ENCODE results near the gene RASSF4. TPM values are rescaled to one million over a fixed set of nuclear protein-coding genes. Genes with fewer than 3 reads are reported as not detected.

The RASSF4 gene
- total RNA-seq, 2 experiments from 2014 or later: 1.1 to 2.2 TPM

DNA sequence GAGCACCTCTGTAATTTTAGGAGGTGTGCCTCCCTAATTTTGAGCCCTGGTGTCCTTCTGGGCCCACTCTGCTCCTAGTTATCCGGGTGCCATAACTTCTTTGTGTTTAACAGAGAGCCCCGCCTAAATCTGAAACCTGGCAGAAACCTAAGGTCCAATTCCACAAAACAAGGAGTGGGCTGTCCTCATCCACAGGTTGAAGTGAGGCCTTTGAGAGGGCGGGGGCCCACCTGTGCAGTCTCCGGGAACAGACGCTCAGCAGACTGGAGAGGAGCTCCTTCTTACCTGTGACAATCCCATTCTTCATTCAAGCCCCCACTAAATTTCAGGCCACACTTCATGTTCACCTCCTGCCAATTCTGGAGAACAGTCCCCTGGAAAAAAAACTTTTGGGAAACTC is 37.6 kb upstream of the RASSF4 start:
- DNase-seq: no peak
- Mint-ChIP-seq H3K4me3 (no peak overlapping the region), H3K9me3 (peaks cover 4% of the 10 kb centered on the region), H3K36me3 (ENCODE audit: low read depth) (no peaks in the 10 kb centered on the region), H3K4me1 (ENCODE audit: low read depth) (no peaks in the 10 kb centered on the region), H3K27me3 (ENCODE audit: low read depth) (no peaks in the 10 kb centered on the region), H3K27ac (no peak overlapping the region)
- CTCF ChIA-PET: interaction anchor here (1.5 kb wide), 1 partner anchor 11 kb away, joined by 3 read pairs; no protein-coding TSS in a partner anchor
- intact Hi-C loops (cut with micrococcal nuclease): no loop called here

- Mint-ChIP-seq H3K27ac (no peak overlapping the region), H3K36me3 (ENCODE audit: low read depth) (no peaks in the 10 kb centered on the region), H3K4me3 (no peak overlapping the region), H3K9me3 (peaks cover 2% of the 10 kb centered on the region), H3K4me1 (ENCODE audit: low read depth) (no peaks in the 10 kb centered on the region), H3K27me3 (ENCODE audit: low read depth) (no peaks in the 10 kb centered on the region)
- CTCF ChIA-PET: interaction anchor here (0.8 kb wide), 1 partner anchor 9 kb away, joined by 3 read pairs; no protein-coding TSS in a partner anchor
- DNase-seq: no peak
- intact Hi-C loops (cut with micrococcal nuclease): no loop called here
Measured at GRCh38 chr10:44922796-44923545, 36.6 kb upstream of the RASSF4 start.

DNA sequence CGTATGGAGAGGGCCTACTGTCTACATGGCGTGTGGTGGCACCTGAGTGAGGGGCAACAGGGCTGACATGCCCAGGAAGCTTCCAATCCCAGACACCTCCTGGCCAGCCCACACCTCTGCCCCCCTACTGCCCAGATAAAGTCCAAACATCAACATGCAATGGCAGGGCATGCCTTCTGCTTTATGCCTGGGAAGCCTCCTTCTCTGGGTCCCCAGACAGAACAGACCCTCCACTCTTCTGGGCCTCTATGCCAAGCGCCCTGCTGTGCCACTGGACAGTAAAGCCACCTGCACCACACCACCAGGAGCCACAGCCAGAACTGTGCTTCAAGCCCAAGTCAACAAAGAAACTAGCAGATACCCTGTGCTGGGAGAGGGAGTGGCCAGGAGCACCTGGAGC is 36.0 kb upstream of the RASSF4 start:
- Mint-ChIP-seq H3K4me1 (ENCODE audit: low read depth) (no peaks in the 10 kb centered on the region), H3K4me3 (no peak overlapping the region), H3K9me3 (no peaks in the 10 kb centered on the region), H3K36me3 (ENCODE audit: low read depth) (no peaks in the 10 kb centered on the region), H3K27me3 (ENCODE audit: low read depth) (no peaks in the 10 kb centered on the region), H3K27ac (no peak overlapping the region)
- CTCF ChIA-PET: no interaction called here
- intact Hi-C loops (cut with micrococcal nuclease): loop anchor here (2.0 kb wide), 1 partner anchor 45 kb away; no protein-coding TSS in a partner anchor
- DNase-seq: no peak

DNA sequence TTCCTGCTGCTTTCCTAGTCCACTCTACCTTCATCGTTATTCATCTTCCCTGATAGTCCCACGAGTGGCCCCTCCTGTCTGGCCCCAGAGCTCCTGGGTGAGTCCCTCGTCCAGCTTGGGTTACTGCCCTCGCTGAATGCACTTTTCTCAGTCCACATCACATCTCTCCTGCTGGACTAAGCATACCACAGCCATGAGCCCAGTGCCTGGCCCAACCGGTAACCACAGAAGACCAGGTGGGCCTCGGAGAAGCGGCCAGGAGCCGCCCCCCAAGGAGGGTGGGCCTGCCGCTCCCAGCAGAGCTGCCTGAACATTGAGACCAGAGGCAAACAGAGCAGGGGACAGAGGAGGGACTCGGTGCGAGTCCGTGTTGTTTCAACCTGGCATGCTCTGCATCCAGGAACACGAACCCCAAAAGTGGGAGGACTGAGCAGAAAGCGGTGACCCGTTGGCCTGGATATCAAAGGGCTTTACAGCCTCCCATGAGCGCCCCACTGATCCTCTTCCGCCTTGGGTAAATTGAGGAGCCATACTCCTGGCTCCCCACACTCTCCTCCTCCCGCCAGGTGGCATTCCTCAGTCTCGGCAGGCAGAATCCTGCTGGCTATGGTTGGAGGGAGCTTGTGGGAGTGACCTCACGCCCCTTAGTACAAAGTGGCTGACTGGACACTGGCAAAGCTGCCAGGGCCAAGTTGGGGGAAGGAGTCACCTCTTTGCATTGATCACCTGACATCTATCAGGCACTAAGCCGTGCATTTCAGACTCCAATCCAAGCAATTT is 35.2 kb upstream of the RASSF4 start:
- no peak overlapping the region for H3K27ac Mint-ChIP-seq
- no peaks in the 10 kb centered on the region for H3K27me3 Mint-ChIP-seq (ENCODE audit: low read depth)
- no peak for DNase-seq
- H3K4me3 Mint-ChIP-seq: no peak overlapping the region
- intact Hi-C loops (cut with micrococcal nuclease): loop anchor here (2.0 kb wide), 1 partner anchor 46 kb away; no protein-coding TSS in a partner anchor
- H3K36me3 Mint-ChIP-seq (ENCODE audit: low read depth): no peaks in the 10 kb centered on the region
- no peaks in the 10 kb centered on the region for H3K4me1 Mint-ChIP-seq (ENCODE audit: low read depth)
- no peaks in the 10 kb centered on the region for H3K9me3 Mint-ChIP-seq
- CTCF ChIA-PET: no interaction called here

DNA sequence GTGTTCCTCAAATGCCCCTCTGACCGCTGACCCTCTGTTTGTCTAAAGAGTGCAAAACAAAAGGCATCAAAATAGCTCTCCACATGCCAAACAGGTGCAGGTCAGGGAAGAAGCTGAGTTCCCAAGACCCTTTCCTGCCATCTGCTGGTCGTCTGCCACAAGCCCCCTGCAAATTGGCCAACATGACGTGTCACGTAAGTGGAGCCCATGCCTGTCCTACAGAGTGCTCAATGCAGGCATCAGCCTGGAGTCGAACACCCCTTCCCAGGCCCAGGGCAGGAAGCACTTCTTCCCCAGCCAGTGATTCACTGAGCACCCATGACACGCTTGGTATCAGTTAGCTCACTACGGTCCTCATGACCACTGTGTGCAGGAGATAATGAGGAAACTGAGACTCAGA is 34.4 kb upstream of the RASSF4 start:
- Mint-ChIP-seq H3K4me1 (ENCODE audit: low read depth) (no peaks in the 10 kb centered on the region), H3K9me3 (no peaks in the 10 kb centered on the region), H3K27me3 (ENCODE audit: low read depth) (no peaks in the 10 kb centered on the region), H3K4me3 (no peak overlapping the region), H3K27ac (no peak overlapping the region), H3K36me3 (ENCODE audit: low read depth) (no peaks in the 10 kb centered on the region)
- intact Hi-C loops (cut with micrococcal nuclease): loop anchor here (2.0 kb wide), 1 partner anchor 46 kb away; no protein-coding TSS in a partner anchor
- CTCF ChIA-PET: interaction anchor here (0.7 kb wide), 1 partner anchor 50 kb away, joined by 3 read pairs; no protein-coding TSS in a partner anchor
- peak; percentile 59 for DNase-seq

- no peaks in the 10 kb centered on the region for H3K4me1 Mint-ChIP-seq (ENCODE audit: low read depth)
- no peak for DNase-seq
- no peak overlapping the region for H3K4me3 Mint-ChIP-seq
- H3K9me3 Mint-ChIP-seq: no peaks in the 10 kb centered on the region
- no peak overlapping the region for H3K27ac Mint-ChIP-seq
- H3K27me3 Mint-ChIP-seq (ENCODE audit: low read depth): no peaks in the 10 kb centered on the region
- CTCF ChIA-PET: no interaction called here
- no peaks in the 10 kb centered on the region for H3K36me3 Mint-ChIP-seq (ENCODE audit: low read depth)
- intact Hi-C loops (cut with micrococcal nuclease): loop anchor here (2.0 kb wide), 1 partner anchor 47 kb away; no protein-coding TSS in a partner anchor
Measured at GRCh38 chr10:44925811-44926750, 33.5 kb upstream of the RASSF4 start.

GRCh38 chr10:44926751-44927351 is 32.8 kb upstream of the RASSF4 start:
- no peaks in the 10 kb centered on the region for H3K36me3 Mint-ChIP-seq (ENCODE audit: low read depth)
- no peaks in the 10 kb centered on the region for H3K4me1 Mint-ChIP-seq (ENCODE audit: low read depth)
- H3K4me3 Mint-ChIP-seq: no peak overlapping the region
- CTCF ChIA-PET: no interaction called here
- no peak overlapping the region for H3K27ac Mint-ChIP-seq
- H3K9me3 Mint-ChIP-seq: no peaks in the 10 kb centered on the region
- intact Hi-C loops (cut with micrococcal nuclease): no loop called here
- no peaks in the 10 kb centered on the region for H3K27me3 Mint-ChIP-seq (ENCODE audit: low read depth)
- DNase-seq: no peak

DNA sequence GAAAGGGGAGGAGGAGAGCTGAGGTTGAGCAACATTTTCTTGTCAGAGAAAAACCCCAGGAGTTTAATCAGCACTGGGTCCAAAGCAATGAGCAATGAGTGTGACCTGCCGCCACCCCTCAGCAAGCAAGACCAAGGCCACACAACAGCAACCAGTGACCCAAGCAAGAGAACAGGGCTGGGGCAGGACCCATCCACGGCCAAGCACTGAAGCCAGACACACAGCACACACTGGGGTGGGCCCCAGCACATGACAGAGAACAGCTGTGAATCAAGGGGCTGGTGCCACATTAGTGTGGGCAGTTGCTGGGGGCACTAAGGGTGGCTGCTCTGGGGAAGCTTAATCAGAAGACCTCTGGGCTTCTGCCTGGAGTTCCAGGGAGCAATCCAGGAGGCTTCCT is 32.2 kb upstream of the RASSF4 start:
- CTCF ChIA-PET: no interaction called here

GRCh38 chr10:44928462-44928861 is 31.1 kb upstream of the RASSF4 start:
- intact Hi-C loops (cut with micrococcal nuclease): no loop called here
- CTCF ChIA-PET: no interaction called here
- Mint-ChIP-seq H3K27me3 (ENCODE audit: low read depth) (no peaks in the 10 kb centered on the region), H3K9me3 (no peaks in the 10 kb centered on the region), H3K4me1 (ENCODE audit: low read depth) (no peaks in the 10 kb centered on the region), H3K36me3 (ENCODE audit: low read depth) (no peaks in the 10 kb centered on the region), H3K27ac (no peak overlapping the region), H3K4me3 (no peak overlapping the region)
- no peak for DNase-seq

More for the DNA sequence above, 32.2 kb upstream of the RASSF4 start:
- intact Hi-C loops (cut with micrococcal nuclease): no loop called here
- Mint-ChIP-seq H3K9me3 (no peaks in the 10 kb centered on the region), H3K4me1 (ENCODE audit: low read depth) (no peaks in the 10 kb centered on the region), H3K27ac (no peak overlapping the region), H3K27me3 (ENCODE audit: low read depth) (no peaks in the 10 kb centered on the region), H3K36me3 (ENCODE audit: low read depth) (no peaks in the 10 kb centered on the region), H3K4me3 (no peak overlapping the region)
- DNase-seq: no peak

GRCh38 chr10:44929356-44930255 is 30.0 kb upstream of the RASSF4 start:
- Mint-ChIP-seq H3K4me1 (ENCODE audit: low read depth) (no peaks in the 10 kb centered on the region), H3K36me3 (ENCODE audit: low read depth) (no peaks in the 10 kb centered on the region), H3K27me3 (ENCODE audit: low read depth) (no peaks in the 10 kb centered on the region), H3K27ac (no peak overlapping the region), H3K9me3 (no peaks in the 10 kb centered on the region), H3K4me3 (no peak overlapping the region)
- intact Hi-C loops (cut with micrococcal nuclease): loop anchor here (10.0 kb wide), 1 partner anchor 305 kb away; no protein-coding TSS in a partner anchor
- CTCF ChIA-PET: interaction anchor here (1.2 kb wide), 1 partner anchor 61 kb away, joined by 3 read pairs; no protein-coding TSS in a partner anchor
- no peak for DNase-seq

All from activated naive CD4-positive, alpha-beta T cell treated with anti-CD3 and anti-CD28 coated beads for 36 hours (primary cell).